Lung (tissue), 12 donors: ENCODE data around the gene PRPF40A. TPM values are rescaled to one million over a fixed set of nuclear protein-coding genes. Genes with fewer than 3 reads are reported as not detected.

Experiments
- ATAC-seq: fragments of 200-7000 bp; cut with Tn5 transposase; one replicate; pipeline ENCODE4 v1.9.1; 2020; ENCODE audit warnings: moderate number of reproducible peaks; ENCODE audit not compliant: insufficient read depth, low FRiP score
- DNase-seq, 3 donors: peaks; one replicate each; pipeline ENCODE4 v3.0.0-alpha.2; 2013 to 2017
- H3K27ac ChIP-seq, 2 donors: one replicate each; pipeline ENCODE4 v1.5.1; 2013; ENCODE audit warnings: mild to moderate bottlenecking in 2 of 2, moderate library complexity in 2 of 2, control low read depth in 1 of 2, inconsistent platforms in 1 of 2, low read depth in 1 of 2, low read length in 1 of 2
- H3K27me3 ChIP-seq, 3 donors: one replicate each; pipeline ENCODE4 v1.5.1; 2013; ENCODE audit warnings: low read length in 2 of 3; ENCODE audit not compliant: control insufficient read depth in 3 of 3, insufficient read depth in 3 of 3
- H3K36me3 ChIP-seq, 4 donors: one replicate each; pipeline ENCODE4 v1.5.1; 2013; ENCODE audit warnings: low read length in 4 of 4, mild to moderate bottlenecking in 1 of 4, moderate library complexity in 1 of 4; ENCODE audit not compliant: control insufficient read depth in 4 of 4, insufficient read depth in 4 of 4
- H3K4me1 ChIP-seq, 5 donors: one replicate each; pipeline ENCODE4 v1.5.1; 2013; ENCODE audit warnings: low read length in 5 of 5, mild to moderate bottlenecking in 2 of 5, moderate library complexity in 1 of 5; ENCODE audit not compliant: control insufficient read depth in 5 of 5, insufficient read depth in 5 of 5
- H3K4me3 ChIP-seq: one replicate; pipeline ENCODE4 v1.5.1; 2013; ENCODE audit warnings: mild to moderate bottlenecking, control low read depth, moderate library complexity
- H3K9ac ChIP-seq, 2 donors: one replicate each; pipeline ENCODE4 v1.5.1; 2013; ENCODE audit warnings: low read length in 2 of 2, control low read depth in 1 of 2; ENCODE audit not compliant: insufficient read depth in 1 of 2
- H3K9me3 ChIP-seq, 4 donors: one replicate each; pipeline ENCODE4 v1.5.1; 2013; ENCODE audit warnings: low read length in 3 of 4, mild to moderate bottlenecking in 1 of 4, moderate library complexity in 1 of 4; ENCODE audit not compliant: control insufficient read depth in 4 of 4, insufficient read depth in 3 of 4
- CTCF ChIP-seq: IDR thresholded peaks from 2 replicates; pipeline ENCODE4 v1.5.1; 2012; ENCODE audit warnings: mild to moderate bottlenecking; ENCODE audit errors: control extremely low read depth, extremely low read depth
- WGBS, 2 donors: extraction: QIAGEN DNeasy Blood & Tissue Kit; methylation state at CpG; one replicate each; pipeline ENCODE4 v1.1.7; 2013; 5-methylcytosine and 5-hydroxymethylcytosine counted together
- polyA plus RNA-seq, 2 donors: library from polyadenylated mRNA; stranded (reverse); fragments of 200-250 nt; gene quantifications; one replicate each; pipeline ENCODE4 v1.2.1, GENCODE V29; 2013
- total RNA-seq, 2 donors: library from RNA; depleted of rRNA in 1 of 2; stranded (reverse); fragments of >200 nt in 1 of 2; gene quantifications; one replicate each; pipeline ENCODE4 v1.2.1, GENCODE V29; 2014 to 2021
- donor health status: control.
- donor health status: control.
- donor health status: Bipolar disorder and iron deficiency.
- donor health status: healthy.
- donor health status: DM: yes; HTN: yes; CAD: no.

PRPF40A gene
- total and polyA plus RNA-seq, 4 donors, result 20.1 to 131 (median 58.6) TPM

GRCh38 chr2:152602750-152603149 lies 114.5 kb downstream of the PRPF40A start:
- H3K9ac ChIP-seq, result no peak overlapping the region
- no peak for DNase-seq
- no peak overlapping the region for H3K4me3 ChIP-seq
- peaks cover 2 to 4% (median 4%) of the 10 kb centered on the region in 4 donors for H3K36me3 ChIP-seq
- TF ChIP-seq CTCF, result no peak
- ATAC-seq, result no peak
- WGBS, 2 donors, result 76 to 80% methylated on average over 8 of the region's 8 CpGs
- no peaks in the 10 kb centered on the region for H3K9me3 ChIP-seq
- H3K27me3 ChIP-seq, result no peaks in the 10 kb centered on the region
- H3K4me1 ChIP-seq, result peaks cover 0 to 2% (median 0%) of the 10 kb centered on the region in 5 donors
- no peak overlapping the region for H3K27ac ChIP-seq

Other genes with a start within 250 kb of the PRPF40A start
- 10 to 100 TPM; 13.2 to 17.9 TPM for gene ARL6IP6, start 1.2 kb upstream of the PRPF40A start, total RNA-seq
- 10 to 100 TPM in 1 of 2 donors, 1 to 10 TPM in 1; 7.5 to 11.4 TPM for gene ARL6IP6, start 1.2 kb upstream of the PRPF40A start, polyA plus RNA-seq